HEK293 (cell line): ENCODE measurements around the gene MYO9B.

ENCODE experiments used
- CTCF ChIA-PET: fragments of 350-600 bp; formaldehyde crosslinking; extraction: SDS; loops from one replicate; lab custom pipeline; 2021; ENCODE audit warnings: antibody characterized with exemption; lab: Yijun Ruan, JAX
- POLR2A ChIA-PET: fragments of 300-600 bp; formaldehyde crosslinking; extraction: SDS; loops from one replicate; lab custom pipeline; 2020; ENCODE audit warnings: antibody characterized with exemption, inconsistent platforms; lab: Yijun Ruan, JAX
- H3K27ac ChIP-seq: fragments of 200-500 bp; sonication (Bioruptor generic); 2 replicates; pipeline ENCODE4 v1.5.1; 2014; ENCODE audit warnings: low read depth, low read length, control low read depth, inconsistent platforms; ENCODE audit errors: extremely low read depth
- H3K36me3 ChIP-seq, 2 experiments: fragments of 200-500 bp in 1 of 2; sonication (Bioruptor generic) in 1 of 2; 1 replicate in 1 of 2; 2 replicates in 1 of 2; pipeline ENCODE4 v1.5.1; 2014 to 2017; ENCODE audit warnings: inconsistent platforms in 2 of 2, low read length in 2 of 2; ENCODE audit not compliant: control insufficient read depth in 2 of 2, insufficient read depth in 1 of 2
- H3K4me1 ChIP-seq: fragments of 200-500 bp; sonication (Bioruptor generic); 2 replicates; pipeline ENCODE4 v1.5.1; 2014; ENCODE audit warnings: mild to moderate bottlenecking, low read length, inconsistent platforms; ENCODE audit not compliant: control insufficient read depth, insufficient read depth
- H3K4me3 ChIP-seq: 2 replicates; pipeline ENCODE4 v1.5.1; 2011; ENCODE audit warnings: low read depth, mild to moderate bottlenecking, control low read depth, low read length, moderate library complexity
- H3K9me3 ChIP-seq: fragments of 200-500 bp; sonication (Bioruptor generic); 2 replicates; pipeline ENCODE4 v1.5.1; 2014; ENCODE audit warnings: low read depth, low read length, inconsistent platforms; ENCODE audit not compliant: control insufficient read depth, insufficient read depth
- GLI2 ChIP-seq: fragments of 450-650 bp; formaldehyde crosslinking; IDR thresholded peaks from 2 replicates; pipeline ENCODE4; 2017; ENCODE audit warnings: missing biosample characterization, missing genetic modification characterization, low read depth, borderline replicate concordance
- HOXA7 ChIP-seq: sonication (generic); formaldehyde crosslinking; IDR thresholded peaks from 2 replicates; pipeline ENCODE4 v1.8.1; 2022; ENCODE audit warnings: missing genetic modification reagents, borderline replicate concordance
- TCF7L2 ChIP-seq: IDR thresholded peaks from 2 replicates; pipeline ENCODE4 v1.6.1; 2011; ENCODE audit warnings: low read depth, mild to moderate bottlenecking, inconsistent platforms, low read length, moderate library complexity, borderline replicate concordance
- ZFP69B ChIP-seq: fragments of 450-650 bp; formaldehyde crosslinking; IDR thresholded peaks from 2 replicates; pipeline ENCODE4 v1.5.1; 2016; ENCODE audit warnings: missing biosample characterization, missing genetic modification characterization
- ZNF121 ChIP-seq: fragments of 450-650 bp; formaldehyde crosslinking; IDR thresholded peaks from 2 replicates; pipeline ENCODE4 v1.5.1; 2016; ENCODE audit warnings: missing biosample characterization, missing genetic modification characterization
- ZNF146 ChIP-seq: fragments of 450-650 bp; formaldehyde crosslinking; IDR thresholded peaks from 2 replicates; pipeline ENCODE4 v1.5.1; 2016; ENCODE audit warnings: missing biosample characterization, missing genetic modification characterization
- ZNF48 ChIP-seq: fragments of 450-650 bp; formaldehyde crosslinking; IDR thresholded peaks from 2 replicates; pipeline ENCODE4 v1.5.1; 2016; ENCODE audit warnings: missing biosample characterization, missing genetic modification characterization
- ZNF621 ChIP-seq: fragments of 450-650 bp; formaldehyde crosslinking; IDR thresholded peaks from 2 replicates; pipeline ENCODE4 v1.5.1; 2017; ENCODE audit warnings: missing biosample characterization, missing genetic modification characterization
- TF ChIP-seq, protein P1 (sequence below): fragments of 450-650 bp; formaldehyde crosslinking; IDR thresholded peaks from 2 replicates; pipeline ENCODE4 v1.5.1; 2017; ENCODE audit warnings: missing biosample characterization, mild to moderate bottlenecking, missing genetic modification characterization, moderate library complexity
- TF ChIP-seq, protein P2 (sequence below): fragments of 450-650 bp; formaldehyde crosslinking; IDR thresholded peaks from 2 replicates; pipeline ENCODE4 v1.5.1; 2016; ENCODE audit warnings: missing biosample characterization, missing genetic modification characterization
- TF ChIP-seq, protein P3 (sequence below): fragments of 450-650 bp; formaldehyde crosslinking; IDR thresholded peaks from 2 replicates; pipeline ENCODE4 v1.5.1; 2016; ENCODE audit warnings: missing biosample characterization, missing genetic modification characterization
- TF ChIP-seq, protein P4 (sequence below): fragments of 450-650 bp; formaldehyde crosslinking; IDR thresholded peaks from 2 replicates; pipeline ENCODE4 v1.5.1; 2016; ENCODE audit warnings: missing biosample characterization, missing genetic modification characterization
- TF ChIP-seq, protein P5 (sequence below): fragments of 450-650 bp; formaldehyde crosslinking; IDR thresholded peaks from 2 replicates; pipeline ENCODE4 v1.5.1; 2016; ENCODE audit warnings: missing biosample characterization, missing genetic modification characterization

MYO9B gene

DNA sequence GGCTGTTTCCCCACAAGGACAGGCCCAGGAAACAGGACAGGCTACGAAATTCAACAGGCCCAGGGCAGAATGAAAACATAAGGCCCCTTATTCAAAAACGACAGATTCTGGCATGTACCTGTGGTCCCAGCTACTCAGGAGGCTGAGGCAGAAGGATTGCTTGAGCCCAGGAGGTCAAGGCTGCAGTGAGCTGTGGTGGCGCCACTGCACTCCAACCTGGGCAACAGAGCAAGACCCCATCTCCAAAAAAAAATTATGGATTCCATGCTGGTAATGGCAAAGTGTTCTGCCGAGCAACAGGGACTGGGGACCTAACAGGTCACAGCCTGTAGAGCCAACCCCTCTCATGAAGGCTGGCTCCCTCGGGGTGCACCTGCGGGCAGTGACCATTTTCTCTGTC lies 87.0 kb downstream of the MYO9B start:
- H3K27ac ChIP-seq: no peak overlapping the region
- H3K36me3 ChIP-seq: peaks cover 12 to 53% of the 10 kb centered on the region in 2 experiments
- H3K4me3 ChIP-seq: no peak overlapping the region
- ChIA-PET CTCF (no interaction called here), POLR2A (no interaction called here)
- no peaks in the 10 kb centered on the region for H3K9me3 ChIP-seq
- no peak for TF ChIP-seq TCF7L2
- no peak for TF ChIP-seq ZFP69B (tag by site-specific recombination)
- TF ChIP-seq ZNF121: peak; percentile 62; the same call in 1 of the 2 replicates
- TF ChIP-seq GLI2: no peak
- no peak for TF ChIP-seq ZNF48 (tag by site-specific recombination)
- no peak for TF ChIP-seq ZNF621
- TF ChIP-seq HOXA7 (CRISPR knock-in tag): no peak
- no peaks in the 10 kb centered on the region for H3K4me1 ChIP-seq

DNA sequence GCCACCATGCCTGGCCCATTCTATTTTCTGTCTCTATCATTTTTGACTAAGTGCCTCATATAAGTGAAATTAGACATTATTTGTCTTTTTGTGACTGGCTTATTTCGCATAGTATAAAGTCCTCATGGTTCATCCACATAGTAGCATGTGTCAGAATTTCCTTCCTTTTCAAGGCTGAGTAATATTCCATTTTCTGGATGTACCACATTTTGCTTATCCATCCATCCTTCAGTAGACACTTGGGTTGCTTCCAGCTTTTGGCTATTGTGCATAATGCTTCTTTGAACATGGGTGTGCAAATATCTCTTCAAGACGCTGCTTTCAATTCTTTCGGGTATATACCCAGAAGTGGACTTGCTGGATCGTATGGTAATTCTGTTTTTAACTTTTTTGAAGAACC lies 88.1 kb downstream of the MYO9B start:
- no peaks in the 10 kb centered on the region for H3K9me3 ChIP-seq
- TF ChIP-seq, protein P1, sequence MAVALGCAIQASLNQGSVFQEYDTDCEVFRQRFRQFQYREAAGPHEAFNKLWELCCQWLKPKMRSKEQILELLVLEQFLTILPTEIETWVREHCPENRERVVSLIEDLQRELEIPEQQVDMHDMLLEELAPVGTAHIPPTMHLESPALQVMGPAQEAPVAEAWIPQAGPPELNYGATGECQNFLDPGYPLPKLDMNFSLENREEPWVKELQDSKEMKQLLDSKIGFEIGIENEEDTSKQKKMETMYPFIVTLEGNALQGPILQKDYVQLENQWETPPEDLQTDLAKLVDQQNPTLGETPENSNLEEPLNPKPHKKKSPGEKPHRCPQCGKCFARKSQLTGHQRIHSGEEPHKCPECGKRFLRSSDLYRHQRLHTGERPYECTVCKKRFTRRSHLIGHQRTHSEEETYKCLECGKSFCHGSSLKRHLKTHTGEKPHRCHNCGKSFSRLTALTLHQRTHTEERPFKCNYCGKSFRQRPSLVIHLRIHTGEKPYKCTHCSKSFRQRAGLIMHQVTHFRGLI (tag by site-specific recombination): no peak
- TF ChIP-seq, protein P2, sequence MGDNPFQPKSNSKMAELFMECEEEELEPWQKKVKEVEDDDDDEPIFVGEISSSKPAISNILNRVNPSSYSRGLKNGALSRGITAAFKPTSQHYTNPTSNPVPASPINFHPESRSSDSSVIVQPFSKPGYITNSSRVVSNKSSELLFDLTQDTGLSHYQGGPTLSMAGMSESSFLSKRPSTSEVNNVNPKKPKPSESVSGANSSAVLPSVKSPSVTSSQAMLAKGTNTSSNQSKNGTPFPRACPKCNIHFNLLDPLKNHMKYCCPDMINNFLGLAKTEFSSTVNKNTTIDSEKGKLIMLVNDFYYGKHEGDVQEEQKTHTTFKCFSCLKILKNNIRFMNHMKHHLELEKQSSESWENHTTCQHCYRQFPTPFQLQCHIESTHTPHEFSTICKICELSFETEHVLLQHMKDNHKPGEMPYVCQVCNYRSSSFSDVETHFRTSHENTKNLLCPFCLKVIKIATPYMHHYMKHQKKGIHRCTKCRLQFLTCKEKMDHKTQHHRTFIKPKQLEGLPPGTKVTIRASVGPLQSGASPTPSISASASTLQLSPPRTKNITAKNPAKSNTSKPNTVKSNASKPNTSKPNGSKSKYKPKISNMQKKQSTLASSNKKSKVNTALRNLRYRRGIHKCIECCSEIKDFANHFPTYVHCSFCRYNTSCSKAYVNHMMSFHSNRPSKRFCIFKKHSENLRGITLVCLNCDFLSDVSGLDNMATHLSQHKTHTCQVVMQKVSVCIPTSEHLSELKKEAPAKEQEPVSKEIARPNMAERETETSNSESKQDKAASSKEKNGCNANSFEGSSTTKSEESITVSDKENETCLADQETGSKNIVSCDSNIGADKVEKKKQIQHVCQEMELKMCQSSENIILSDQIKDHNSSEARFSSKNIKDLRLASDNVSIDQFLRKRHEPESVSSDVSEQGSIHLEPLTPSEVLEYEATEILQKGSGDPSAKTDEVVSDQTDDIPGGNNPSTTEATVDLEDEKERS: peak; percentile 84
- TF ChIP-seq, protein P3, sequence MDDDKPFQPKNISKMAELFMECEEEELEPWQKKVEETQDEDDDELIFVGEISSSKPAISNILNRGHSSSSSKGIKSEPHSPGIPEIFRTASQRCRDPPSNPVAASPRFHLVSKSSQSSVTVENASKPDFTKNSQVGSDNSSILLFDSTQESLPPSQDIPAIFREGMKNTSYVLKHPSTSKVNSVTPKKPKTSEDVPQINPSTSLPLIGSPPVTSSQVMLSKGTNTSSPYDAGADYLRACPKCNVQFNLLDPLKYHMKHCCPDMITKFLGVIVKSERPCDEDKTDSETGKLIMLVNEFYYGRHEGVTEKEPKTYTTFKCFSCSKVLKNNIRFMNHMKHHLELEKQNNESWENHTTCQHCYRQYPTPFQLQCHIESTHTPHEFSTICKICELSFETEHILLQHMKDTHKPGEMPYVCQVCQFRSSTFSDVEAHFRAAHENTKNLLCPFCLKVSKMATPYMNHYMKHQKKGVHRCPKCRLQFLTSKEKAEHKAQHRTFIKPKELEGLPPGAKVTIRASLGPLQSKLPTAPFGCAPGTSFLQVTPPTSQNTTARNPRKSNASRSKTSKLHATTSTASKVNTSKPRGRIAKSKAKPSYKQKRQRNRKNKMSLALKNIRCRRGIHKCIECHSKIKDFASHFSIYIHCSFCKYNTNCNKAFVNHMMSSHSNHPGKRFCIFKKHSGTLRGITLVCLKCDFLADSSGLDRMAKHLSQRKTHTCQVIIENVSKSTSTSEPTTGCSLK: no peak
- TF ChIP-seq ZNF146 (tag by site-specific recombination): peak; percentile 99
- TF ChIP-seq, protein P4, sequence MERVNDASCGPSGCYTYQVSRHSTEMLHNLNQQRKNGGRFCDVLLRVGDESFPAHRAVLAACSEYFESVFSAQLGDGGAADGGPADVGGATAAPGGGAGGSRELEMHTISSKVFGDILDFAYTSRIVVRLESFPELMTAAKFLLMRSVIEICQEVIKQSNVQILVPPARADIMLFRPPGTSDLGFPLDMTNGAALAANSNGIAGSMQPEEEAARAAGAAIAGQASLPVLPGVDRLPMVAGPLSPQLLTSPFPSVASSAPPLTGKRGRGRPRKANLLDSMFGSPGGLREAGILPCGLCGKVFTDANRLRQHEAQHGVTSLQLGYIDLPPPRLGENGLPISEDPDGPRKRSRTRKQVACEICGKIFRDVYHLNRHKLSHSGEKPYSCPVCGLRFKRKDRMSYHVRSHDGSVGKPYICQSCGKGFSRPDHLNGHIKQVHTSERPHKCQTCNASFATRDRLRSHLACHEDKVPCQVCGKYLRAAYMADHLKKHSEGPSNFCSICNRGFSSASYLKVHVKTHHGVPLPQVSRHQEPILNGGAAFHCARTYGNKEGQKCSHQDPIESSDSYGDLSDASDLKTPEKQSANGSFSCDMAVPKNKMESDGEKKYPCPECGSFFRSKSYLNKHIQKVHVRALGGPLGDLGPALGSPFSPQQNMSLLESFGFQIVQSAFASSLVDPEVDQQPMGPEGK (tag by site-specific recombination): no peak
- TF ChIP-seq, protein P5, sequence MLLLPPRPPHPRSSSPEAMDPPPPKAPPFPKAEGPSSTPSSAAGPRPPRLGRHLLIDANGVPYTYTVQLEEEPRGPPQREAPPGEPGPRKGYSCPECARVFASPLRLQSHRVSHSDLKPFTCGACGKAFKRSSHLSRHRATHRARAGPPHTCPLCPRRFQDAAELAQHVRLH: peak; percentile 74; the same call in 1 of the 2 replicates
- POLR2A ChIA-PET: interaction anchor here (0.7 kb wide), 1 partner anchor 21 kb away, joined by 4 read pairs; no protein-coding TSS in a partner anchor
- no peak overlapping the region for H3K4me3 ChIP-seq
- no peaks in the 10 kb centered on the region for H3K4me1 ChIP-seq
- peaks cover 16 to 60% of the 10 kb centered on the region in 2 experiments for H3K36me3 ChIP-seq
- no peak overlapping the region for H3K27ac ChIP-seq
- CTCF ChIA-PET: interaction anchor here (0.6 to 0.7 kb wide), 3 partner anchors 39 to 447 kb away, joined by 3 to 14 read pairs (median 4); no protein-coding TSS in a partner anchor
